Astrocyte of the hippocampus (primary cell): ENCODE data around the gene MTHFD2L.
A peak's percentile ranks its signal among the peaks of the same experiment; 100 is the strongest.

ENCODE experiments used
- DNase-seq: peaks from one replicate; pipeline ENCODE4 v3.0.0; 2011; ENCODE audit warnings: low read depth, low spot score

The MTHFD2L gene

DNA sequence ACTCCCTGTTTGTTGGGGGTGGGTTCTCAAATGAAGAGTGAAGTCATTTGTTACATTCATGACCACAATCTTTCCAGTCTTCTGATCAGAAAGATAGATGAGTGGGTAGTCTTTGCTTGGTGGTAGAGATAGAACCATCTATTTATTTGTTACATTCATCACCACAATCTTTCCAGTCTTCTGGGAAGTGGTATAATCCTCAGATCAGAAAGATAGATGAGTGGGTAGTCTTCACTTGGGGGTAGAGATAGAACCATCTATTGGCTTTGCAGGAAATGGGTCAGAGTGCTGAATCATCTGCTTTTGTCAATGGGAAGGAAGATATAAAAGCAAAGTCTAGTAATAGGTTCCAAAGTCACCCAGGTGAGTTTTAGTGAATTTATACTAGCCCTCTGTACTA, 86.1 kb downstream of the MTHFD2L start:
- no peak for DNase-seq

DNA sequence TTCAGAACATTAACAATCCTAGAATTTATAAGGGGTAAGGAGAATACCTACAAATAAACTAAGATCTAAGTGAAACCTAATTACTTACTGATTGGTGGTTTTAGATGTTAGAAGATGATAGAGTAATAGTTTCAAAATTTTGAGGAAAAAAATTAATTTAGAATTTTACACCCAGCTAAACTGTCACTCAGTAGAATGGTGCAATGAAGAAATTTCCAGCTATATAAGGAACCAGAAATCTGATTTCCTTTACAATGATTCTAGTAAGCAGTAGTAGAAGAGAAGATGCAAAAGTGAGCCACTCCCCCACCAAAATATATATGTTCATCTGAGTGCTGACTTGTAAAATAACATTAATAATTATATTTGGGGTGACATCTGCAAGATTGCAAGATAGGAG, 95.0 kb downstream of the MTHFD2L start:
- DNase-seq = no peak

DNA sequence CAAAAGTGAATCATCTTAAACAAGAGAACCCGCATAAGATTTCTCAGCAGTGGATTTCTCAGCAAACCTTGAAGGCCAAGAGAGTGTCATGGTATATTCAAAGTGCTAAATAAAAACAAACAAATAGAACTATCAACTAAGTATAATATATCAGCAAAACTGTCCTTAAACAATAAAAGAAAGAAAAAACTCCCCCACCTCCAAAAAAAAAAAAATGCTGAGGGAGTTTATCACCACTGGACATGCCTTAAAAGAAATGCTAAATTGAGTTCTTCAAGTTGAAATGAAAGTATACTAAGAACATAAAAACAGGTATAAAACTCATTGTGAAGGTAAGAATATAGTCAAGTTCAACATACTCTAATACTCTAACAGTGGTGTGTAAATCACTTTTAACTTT, 96.5 kb downstream of the MTHFD2L start:
- DNase-seq = no peak

DNA sequence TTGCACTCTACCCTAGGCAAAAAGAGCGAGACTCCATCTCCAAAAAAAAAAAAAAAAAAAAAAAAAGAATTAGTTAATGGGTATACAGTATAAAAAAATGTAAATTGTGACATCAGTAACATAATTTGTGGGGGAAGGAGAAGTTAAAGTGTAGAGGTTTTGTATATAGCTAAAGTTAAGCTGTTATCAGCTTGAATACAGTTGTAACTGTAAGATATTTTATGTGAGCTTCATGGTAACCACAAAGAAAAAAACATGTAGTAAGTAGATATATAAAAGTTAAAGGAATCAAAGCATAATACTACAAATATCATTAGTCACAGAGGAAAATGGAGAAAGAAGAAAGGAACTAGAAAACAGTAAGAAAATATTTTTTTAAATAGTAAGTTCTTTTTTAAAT, 97.2 kb downstream of the MTHFD2L start:
- DNase-seq = no peak

DNA sequence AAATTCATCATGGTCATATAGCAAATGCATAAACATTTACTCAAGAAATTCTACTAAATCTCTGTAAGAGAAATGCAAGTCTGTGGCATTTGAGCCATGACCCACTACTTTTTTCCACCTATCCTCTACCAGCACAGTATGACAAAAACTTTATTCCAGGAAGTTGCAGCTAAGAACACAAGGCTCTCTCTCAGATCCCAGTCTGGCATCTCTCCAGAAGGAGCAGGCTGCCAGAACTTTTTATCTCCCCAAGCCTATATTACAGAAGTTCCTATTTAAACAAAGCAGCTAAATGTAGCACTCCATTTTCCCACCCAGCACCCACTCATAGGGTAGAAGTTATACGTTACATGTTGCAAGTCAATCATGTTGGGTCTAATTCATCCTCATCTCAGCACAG, 101.0 kb downstream of the MTHFD2L start:
- DNase-seq = peak; percentile 61

DNA sequence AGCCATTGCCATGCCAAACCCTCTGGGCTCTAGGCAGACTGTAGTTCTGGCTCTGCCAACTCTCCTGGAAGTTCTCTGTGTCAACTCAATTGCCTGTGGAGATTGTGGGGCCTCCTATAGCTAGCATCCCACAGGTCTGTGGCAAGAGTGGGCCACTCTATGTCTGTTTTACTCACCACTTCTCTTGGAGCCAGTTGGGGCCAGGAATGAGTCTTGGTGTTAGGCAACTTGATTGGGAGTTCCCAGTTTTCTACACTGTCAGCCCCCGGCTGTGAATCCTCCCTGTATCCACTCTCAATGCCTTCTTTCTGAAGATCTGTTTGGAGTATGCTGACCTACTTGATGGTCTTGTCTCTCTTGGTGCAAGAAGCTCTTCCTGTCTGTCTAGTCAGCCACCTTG, 102.1 kb downstream of the MTHFD2L start:
- DNase-seq = no peak

DNA sequence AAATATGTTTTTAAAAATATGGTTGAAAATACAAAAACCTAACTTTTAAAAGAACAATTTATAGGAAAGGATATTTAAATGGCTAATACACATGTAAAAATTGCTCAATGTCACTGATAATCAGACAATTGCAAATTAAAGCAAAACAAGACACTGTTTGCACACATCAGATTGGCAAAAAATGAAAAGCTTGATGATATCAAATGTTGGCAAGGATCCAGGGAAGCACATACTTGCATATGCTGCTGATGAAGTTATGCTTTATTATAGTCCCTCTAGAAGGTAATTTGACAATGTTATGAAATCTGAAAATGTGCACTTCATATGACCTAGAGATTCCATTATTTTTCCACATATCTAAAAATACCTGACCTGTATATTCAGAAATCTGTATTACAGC, 104.6 kb downstream of the MTHFD2L start:
- no peak for DNase-seq

DNA sequence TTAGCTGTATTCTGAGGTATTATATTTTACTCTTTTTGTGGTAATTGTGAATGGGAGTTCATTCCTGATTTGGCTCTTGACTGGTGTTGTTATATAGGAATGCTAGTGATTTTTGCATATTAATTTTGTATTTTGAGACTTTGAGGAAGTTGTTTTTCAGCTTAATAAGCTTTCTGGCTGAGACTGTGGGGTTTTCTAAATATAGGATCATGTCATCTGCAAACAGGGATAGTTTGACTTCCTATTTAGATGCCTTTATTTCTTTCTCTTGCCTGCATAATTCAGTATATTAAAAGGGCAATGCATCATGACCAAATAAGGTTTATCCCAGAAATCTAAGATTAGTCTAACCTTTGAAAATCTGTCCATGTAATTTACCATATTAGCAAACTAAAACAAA, 105.6 kb downstream of the MTHFD2L start:
- no peak for DNase-seq

DNA sequence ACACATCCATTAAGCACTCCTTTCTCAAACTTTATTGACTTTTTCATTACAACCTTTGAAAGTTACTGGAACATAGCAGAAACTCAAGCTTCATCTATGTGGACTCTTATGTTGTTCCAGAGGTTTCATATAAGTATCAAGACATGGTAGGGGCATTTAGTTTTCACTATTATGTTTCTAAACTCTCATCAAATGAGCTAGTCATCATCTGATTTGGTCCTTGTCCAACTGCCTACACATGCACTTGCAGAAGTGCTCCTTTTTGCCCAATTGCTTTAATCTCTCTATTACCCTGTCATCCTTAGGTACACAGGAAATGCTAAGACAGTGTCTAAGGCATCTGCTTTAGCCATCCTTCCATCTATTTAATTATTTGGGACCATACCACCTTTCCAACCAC, 108.2 kb downstream of the MTHFD2L start:
- DNase-seq = no peak

DNA sequence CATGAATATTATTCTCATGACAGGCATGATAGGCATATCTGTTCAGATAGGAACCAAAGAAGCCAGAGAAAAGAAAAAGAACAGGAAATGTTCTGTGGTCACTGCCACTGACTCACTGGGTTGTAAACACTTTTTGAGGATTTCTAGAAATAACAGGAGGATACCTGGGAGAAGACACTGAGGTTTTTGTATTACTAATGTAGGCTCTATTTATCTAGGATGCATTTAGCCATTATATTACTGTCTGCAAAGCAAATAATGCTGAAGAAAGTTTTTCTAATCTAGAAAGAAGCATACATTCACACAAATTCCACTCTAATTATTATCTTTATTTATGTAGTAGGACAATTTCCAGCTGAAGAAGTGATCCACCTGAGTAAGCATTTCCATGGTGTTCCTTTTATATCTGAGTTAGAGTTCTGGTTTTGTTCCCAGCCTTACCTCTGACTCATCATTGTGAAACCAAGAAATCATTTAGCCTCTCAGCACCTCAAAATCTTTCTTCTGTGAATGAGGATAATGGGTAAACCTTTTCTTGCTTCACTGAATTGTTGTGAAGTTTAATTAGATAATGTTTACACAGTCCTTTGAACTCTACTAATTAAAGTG, 110.2 kb downstream of the MTHFD2L start:
- peak; percentile 77 for DNase-seq

DNA sequence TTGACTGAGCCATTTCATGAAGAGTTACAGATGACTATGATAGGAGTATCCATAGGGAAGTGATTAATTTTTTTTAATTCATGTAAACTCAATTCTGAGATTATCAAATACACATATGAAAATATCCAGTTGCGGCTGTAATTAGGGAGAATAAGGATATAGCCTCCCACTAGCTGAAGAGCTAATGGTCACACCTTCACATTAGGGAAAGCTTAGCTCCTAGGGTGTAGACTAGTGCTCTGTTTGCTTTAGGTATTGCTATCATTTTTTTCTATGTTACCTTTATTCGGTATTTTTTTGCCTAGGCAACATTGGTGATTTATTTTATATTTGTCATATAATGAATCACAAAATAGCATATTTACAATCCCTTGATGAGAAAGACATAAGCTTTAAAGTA, 110.7 kb downstream of the MTHFD2L start:
- no peak for DNase-seq

DNA sequence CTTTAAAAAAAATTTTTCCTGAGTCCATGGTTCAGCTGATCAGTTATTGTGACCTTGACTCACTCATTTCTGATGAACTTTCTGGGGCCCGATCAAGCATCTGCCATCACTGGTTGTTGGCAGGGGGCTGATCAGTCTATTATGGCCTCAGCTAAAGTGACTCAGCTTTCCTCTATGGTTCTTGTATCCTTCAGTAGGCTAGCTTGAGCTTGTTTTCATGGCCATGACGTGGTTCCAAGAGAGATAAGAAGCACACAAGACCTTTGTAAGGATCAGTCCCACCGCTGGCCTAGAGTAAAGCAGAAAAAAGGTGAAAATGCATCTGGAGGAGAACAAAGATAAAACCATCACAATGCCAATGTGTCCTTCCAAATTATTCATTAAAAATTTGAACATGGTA, 120.6 kb downstream of the MTHFD2L start:
- DNase-seq = no peak

DNA sequence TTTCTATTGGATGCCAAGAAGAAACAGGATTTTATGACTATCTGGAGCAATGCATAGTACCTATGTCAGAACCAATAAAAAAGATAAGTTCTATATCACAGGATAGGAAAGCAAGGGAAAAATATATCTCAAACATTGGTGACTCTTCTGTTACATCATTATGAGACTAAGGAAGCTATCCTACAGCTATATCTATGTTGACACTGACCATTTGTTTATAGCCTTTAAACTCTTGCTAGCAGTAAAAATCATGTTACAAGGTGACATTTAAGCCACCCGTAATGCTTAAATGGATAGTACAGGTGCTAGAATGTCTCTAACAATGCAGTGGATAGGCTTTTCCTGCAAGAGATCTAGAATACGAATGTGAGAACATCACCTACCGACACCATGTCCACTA, 121.8 kb downstream of the MTHFD2L start:
- DNase-seq = no peak

DNA sequence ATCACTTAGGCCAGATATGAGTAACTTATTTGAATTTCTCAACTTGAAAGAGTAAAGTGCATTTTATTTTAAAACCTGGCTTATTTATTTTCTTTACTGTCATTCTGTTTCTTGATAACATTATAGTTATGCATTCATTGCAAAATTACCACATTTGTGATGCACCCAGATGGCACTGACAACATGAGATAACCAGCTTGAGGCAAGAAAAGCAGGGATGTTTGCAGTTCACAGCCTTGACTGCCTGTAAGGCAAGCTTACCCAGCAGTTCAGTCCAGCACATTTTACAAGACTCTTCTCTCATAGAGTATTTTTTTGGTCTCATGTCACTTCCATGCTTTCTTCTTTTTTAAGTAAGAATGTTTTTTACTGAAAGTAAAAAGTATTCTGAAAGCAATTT, 125.0 kb downstream of the MTHFD2L start:
- DNase-seq = no peak

DNA sequence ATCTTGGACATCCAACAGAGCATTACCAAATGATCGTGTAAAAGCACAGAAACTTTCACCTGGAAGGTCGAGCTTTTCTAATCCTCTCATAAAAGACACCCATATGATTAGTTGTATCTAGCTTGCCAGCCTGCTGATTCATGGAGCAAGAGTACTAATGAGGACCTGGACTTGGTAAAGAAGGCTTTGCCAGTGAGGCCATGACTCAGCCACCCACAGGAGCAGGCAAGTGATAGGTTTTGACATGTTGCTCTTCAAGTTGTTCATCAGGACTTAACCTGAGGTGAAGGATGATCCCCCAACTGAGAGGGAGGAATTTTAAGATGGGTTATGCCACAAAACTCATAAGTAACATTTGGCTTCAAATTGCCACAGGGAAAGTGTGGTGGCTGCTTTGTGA, 125.7 kb downstream of the MTHFD2L start:
- peak; percentile 80 for DNase-seq

DNA sequence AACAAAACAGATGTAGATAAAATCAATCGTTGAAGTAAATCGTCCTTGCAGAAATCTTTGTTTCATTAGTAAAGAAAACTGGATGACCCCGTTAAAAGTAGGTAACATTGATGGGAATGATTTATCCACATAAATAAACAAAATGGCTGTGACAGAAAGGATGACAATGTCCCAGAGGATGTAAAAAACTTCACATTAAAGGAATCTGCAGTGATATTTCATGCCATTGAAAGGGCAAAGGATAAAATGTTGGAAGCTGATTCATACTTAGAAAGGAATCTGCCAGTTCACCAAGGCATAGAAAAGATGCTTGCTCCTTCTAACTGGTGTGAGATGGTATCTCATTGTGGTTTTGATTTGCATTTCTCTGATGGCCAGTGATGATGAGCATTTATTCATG, 126.1 kb downstream of the MTHFD2L start:
- peak; percentile 59 for DNase-seq

DNA sequence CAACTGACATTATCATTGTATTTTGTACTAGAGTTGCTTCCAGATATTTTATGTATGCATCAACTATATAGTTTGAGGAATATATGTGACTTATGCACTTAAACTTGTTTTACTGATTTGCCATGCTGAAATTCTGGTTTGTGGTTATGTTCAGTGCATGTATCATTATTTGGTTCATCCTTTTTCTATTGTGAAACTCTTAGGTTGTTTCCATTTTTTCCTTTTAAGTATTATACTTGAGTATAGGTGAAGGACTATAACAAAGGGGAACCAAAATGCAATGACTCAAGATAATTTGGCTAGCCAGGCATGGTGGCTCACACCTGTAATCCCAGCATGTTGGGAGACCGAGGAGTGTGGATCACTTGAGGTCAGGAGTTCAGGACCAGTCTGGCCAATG, 129.2 kb downstream of the MTHFD2L start:
- no peak for DNase-seq

DNA sequence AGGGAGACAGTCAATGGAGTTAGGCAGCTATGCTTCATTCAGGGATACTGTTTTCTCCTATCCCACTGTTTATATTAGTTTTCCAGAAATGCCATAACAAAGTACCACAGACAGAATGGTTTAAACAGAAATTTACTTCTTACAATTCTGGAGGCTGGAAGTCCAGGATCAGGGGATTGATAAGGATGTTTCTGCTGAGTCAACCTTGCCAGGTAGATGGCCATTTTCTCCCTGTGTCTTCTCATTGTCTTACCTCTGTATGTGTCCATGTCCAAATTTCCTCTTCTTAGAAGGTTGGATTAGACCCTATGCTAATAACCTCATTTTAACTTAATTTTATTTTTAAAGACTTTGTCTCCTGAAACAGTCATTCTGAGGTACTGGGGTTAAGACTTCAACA, 129.9 kb downstream of the MTHFD2L start:
- no peak for DNase-seq

DNA sequence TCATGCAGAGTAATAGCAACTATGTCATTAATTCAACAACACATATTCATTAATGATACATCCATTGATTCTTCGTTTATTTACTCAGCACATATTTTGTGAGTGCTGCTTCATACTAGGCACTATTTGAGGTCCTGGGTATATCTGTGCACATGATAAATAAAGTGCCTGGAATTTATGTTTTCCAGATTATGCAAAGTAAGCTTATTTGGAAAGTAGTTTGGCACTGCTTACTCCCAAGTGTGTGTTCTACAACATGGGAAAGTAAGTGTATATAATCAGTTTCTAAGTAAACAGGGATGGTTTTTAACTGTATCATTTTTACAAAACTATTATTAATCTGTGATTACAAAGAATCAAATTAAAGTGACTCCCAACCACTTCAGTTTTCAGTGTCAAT, 133.6 kb downstream of the MTHFD2L start:
- DNase-seq = no peak

DNA sequence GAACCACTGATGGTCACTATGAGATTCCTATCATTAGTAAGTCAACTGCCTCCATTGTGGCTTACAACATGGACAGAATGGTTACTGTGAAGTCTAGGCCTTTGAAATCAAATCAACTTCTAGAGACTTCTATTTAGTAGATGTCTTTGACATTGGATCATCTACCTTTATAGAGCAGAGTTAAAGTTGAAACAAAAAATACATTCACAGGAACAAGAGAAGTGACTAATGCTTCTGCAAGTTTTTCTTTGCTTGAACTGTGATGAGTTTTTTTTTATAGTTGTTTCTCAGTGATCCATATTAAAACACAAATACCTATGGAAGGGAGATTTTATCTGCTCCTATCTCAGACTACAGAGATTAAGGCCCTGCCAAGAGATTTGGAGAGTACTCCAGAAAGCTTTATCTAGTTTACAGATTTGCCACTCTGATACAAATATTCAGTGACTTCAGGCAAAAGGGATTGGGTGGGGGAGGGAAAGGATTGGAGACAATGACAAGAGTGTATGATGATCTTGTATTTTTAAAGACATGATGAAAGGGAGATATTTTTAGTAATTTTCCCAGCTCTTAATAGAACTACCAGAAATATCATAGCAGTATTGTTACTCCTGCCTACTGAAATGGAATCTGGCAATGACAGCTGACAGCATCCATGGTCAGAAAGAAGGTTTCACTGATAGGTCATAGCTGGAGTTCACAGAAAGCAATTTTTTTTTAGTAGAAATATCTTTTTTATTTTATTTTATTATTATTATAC, 134.4 kb downstream of the MTHFD2L start:
- DNase-seq = no peak

DNA sequence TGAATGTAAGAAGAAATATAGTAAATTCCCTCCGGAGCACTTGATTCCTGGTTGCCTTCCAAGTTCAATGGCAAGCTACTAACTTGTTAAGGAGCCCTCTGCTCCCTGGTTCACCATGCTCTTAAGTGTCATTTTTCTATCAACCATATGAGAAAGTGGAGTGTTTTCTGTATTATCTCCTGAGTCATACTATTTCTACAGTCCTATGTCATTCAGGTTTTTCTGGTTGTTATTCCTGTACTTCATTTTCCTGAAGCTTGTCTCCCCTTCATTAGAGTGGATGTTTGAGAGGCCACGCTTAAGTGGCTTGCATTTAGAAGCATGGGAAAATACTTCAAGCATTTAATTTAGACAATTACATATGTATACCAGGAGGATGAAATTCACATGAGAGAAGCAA, 135.6 kb downstream of the MTHFD2L start:
- no peak for DNase-seq

DNA sequence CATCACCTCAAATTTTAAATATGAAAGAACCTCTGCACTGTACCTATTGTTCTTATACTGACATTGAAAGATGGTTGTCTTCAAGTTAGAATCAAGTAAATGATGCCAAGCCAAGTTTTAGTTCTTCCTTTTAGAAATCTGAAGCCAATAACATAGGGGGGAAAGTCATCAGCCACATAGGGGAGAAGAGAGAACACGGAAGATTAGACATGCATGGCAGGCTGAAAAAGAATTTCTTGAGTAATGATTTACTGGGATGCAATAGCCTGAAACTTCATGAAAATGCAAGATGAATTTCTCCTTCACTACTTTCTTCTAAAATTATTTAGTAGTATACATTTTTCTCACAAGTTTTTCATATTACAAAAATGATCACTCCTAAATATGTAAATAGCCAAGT, 136.8 kb downstream of the MTHFD2L start:
- DNase-seq = no peak

DNA sequence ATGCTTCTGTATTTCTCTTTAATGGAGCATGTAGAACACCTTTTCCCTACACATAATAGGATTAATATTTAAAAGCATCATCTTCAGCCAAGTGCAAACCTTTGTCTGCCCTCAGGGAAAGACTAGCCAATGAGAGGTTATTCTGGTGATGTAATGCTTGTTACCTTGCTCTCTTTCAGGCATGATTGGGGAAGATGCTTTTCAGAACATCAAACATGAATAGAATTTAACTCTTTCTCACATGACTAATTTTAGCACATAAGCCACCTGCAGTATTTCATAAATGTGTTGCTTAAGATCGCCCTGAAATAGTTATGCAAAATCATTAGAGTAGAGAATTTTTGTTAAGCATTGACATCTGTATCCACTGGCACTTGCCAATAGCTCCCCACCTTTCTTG, 139.6 kb downstream of the MTHFD2L start:
- no peak for DNase-seq
